HG02610 (cell line): Measurements from ENCODE around the gene MUC5AC.

Experiments
- ATAC-seq: cut with Tn5 transposase; IDR thresholded peaks from one replicate; pipeline ENCODE4 v1.9.1; 2021; ENCODE audit warnings: mild to moderate bottlenecking, moderate library complexity; ENCODE audit not compliant: unreplicated experiment

Gene MUC5AC

DNA sequence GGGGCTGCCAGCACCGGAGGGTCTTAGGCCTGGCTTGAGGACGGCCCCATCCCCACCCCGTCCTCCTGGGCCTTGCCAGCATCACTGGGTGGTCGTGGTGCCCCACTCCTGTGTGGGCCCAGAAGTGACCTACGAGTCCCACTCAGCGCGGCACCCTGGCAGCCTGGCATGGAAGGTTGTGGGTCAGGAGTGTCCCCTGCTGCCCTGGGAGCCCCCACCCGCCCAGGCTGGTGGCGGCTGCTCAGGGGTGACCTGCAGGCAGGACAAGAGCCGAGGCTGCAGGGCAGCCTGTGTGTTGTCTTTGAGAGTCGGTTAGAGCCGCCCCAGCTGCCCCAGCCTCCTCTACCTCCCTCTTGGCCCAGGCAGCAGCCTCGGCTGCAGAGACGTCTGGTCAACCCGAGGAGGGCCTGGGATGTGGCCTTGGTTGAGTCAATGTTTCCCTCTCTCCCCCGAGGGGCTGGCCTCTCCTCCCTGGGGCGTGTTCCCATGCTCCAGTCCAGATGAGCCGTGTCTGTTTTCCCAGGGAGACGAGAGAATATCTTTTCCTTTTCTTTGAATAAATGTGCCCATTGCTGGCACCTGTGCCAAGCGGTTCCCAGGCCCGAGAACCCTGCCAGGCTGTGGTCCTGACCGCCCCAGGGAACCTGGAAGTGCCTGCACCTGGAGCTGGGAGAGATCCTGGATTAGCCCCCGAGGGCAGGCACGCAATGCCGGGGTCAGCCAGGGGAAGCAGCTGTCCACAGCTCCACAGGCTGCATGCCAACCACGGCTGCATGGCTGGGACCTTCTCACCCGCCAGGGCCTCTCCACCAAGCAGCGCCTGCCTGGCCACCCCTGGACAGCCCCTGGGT, 35.7 kb upstream of the MUC5AC start:
- ATAC-seq, result no peak

GRCh38 chr11:1122664-1123002, 35.1 kb upstream of the MUC5AC start:
- ATAC-seq, result no peak

DNA sequence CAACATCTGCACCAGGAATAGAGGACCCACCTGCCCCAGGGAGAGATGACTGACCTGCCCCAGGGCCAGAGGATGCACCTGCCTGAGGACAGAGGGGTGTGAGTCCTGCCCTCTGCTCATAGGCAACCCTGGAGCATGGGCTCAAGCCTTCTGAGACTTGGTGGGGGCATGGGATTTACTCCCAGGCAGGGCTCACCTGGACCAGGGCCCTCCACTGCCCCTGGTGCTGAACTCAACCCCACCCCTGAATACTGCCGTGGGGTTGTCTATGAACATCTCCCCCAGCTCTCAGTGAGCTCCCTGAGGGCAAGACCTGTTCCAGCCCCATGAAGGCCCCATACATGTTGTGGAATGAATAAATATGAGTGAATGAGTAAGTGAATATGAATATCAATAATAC, 33.8 kb upstream of the MUC5AC start:
- ATAC-seq, result no peak

GRCh38 chr11:1125803-1126202, 31.9 kb upstream of the MUC5AC start:
- ATAC-seq, result no peak

DNA sequence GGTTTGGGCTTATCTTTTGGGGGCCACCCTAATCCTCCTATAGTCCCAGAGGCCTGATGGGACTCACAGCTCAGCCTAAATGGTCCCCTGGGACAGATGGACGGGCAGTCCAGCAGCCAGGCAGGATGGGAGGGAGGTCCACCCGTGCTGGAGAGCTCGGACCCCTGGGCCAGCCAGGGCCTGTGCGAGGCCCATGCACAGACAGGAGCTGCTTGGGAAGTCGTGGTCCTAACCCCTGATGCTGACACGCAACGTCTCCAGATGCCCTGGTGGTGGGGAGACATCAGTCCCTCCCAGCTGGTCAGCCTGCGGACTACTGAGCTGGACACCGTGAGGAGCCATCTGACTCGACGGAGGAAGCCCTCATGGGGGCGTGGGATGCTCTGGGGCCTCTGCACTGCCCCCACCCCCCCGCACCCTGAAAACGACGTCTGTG, 31.2 kb upstream of the MUC5AC start:
- ATAC-seq, result no peak

DNA sequence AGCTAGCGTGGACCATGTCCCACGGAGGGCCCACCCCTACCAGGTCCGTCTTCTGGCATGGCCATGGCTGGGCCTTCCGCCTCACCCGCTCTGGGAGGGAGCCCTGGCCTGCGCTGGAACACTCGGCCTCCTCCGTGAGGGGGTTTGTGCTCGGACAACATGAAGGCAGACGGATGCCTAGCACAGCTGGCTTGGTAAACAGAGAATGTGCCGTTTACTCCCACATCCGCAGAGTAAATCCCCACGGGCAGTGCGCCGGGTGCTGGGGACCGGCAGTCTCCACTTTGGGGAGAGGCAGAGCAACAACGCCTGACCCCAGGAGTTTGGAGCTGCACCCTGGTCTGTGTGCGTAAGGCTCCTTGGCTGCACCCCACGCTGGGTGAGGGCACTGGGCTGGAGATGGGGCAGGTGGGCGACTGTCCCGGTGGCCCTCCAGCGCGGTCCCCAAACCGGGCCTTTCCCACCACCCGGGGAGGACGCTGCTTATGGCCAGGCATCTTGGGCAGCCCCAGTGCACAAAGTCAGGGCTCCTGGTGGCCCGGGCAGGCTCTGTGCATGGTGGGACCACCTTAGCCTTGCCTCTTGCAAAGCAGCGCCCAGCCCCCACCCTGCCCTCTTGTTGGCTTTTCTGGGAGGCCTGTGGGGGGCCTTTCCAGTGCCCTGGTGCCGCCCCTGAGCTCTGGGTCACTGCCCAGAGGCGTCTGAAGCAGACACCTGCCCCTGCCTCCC, 30.7 kb upstream of the MUC5AC start:
- ATAC-seq, result no peak

- no peak for ATAC-seq
Measured at GRCh38 chr11:1127664-1128162, 30.0 kb upstream of the MUC5AC start.

GRCh38 chr11:1128311-1129142, 29.2 kb upstream of the MUC5AC start:
- no peak for ATAC-seq

GRCh38 chr11:1129143-1129610, 28.6 kb upstream of the MUC5AC start:
- no peak for ATAC-seq

- ATAC-seq, result no peak
Measured at GRCh38 chr11:1129611-1130160, 28.1 kb upstream of the MUC5AC start.

GRCh38 chr11:1130276-1131032, 27.3 kb upstream of the MUC5AC start:
- ATAC-seq, result no peak

- ATAC-seq, result no peak
Measured at GRCh38 chr11:1131033-1131911, 26.5 kb upstream of the MUC5AC start.

GRCh38 chr11:1134848-1135445, 22.8 kb upstream of the MUC5AC start:
- no peak for ATAC-seq

- no peak for ATAC-seq
Measured at GRCh38 chr11:1138097-1138496, 19.7 kb upstream of the MUC5AC start.

- ATAC-seq, result no peak
Measured at GRCh38 chr11:1139441-1140083, 18.2 kb upstream of the MUC5AC start.

DNA sequence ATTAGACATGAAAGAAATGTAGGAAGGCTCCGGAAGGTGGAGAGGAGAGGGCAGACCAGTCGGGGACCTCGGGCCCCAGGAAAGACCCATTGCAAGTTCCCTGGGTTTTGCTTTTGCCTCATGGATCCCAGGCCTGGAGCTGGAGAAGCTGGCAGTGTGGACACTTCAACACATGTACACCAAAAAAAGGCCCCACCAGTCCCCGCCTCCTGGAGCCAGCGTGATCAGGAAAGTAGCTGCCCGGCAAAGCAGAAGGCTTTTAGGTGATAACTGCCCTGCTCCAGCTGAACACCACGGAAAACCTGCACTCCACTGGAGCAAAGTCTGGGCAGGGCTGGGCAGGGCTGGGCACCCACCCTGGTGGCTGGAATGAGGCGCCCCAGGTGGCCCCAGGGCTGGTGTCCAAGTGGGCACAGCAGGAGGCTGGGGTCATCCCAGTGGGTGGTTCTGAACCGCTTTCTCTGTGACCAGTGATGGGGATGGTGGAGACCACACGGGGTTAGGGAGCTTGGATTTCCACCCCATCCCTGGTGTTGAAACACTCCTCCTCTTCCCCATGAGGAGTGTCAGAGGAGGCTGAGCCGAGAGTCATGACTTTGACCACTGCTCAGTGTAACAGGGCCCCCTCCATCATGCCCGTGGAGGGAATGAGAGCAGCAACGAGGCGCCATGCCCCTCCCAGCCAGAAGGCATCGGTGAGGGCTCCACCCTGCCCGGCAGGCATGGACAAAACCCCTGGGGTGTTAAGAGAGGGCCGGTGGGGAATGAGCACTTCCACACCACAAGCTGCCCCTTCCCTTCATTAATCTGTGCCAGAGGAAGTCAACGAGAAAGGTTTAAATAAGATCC, 16.9 kb upstream of the MUC5AC start:
- ATAC-seq, result no peak

DNA sequence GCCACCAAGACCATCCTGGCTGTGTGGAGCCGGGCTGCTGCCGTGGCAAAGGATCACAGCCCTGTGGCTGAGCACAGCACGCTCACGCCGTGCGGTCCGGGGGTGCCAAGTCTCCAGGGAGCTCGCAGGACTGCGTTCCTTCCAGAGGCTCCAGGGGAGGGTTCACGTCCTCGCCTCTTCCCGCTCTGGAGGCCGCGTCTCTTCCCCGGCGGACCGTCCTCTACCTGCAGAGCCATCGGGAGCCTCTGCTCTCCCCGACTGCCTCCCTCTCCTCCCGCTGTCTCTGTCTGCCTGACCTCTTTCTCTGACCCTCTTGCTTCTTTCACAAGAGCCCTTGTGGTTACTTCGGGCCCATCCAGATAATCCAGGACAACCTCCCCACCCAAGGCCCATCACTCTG, 11.4 kb upstream of the MUC5AC start:
- no peak for ATAC-seq
